Measurements from ENCODE around the gene TLE2. TPM values are rescaled to one million over a fixed set of nuclear protein-coding genes. Genes with fewer than 3 reads are reported as not detected.
A peak's percentile ranks its signal among the peaks of the same experiment; 100 is the strongest.

Gene TLE2
- polyA plus RNA-seq, 1 donor (not counting 4 experiments of a cell fraction or from before 2014, with no cell fraction given), result 0.88 TPM

GRCh38 chr19:2949939-2950285 is 79.2 kb downstream of the TLE2 start:
- no peak for DNase-seq (ENCODE audit: low read depth, low spot score)
- H3K4me3 ChIP-seq (ENCODE audit: control insufficient read depth in 2 of 3, extremely low read depth in 1 of 3, insufficient read depth in 2 of 3, low read depth in 1 of 3, low read length in 3 of 3), result peak overlapping the region; percentile 72 to 95 (median 82)
- peak overlapping the region; percentile 95 for H3K4me2 ChIP-seq (ENCODE audit: control insufficient read depth, extremely low read depth, insufficient read depth, low read depth, low read length)
- no peaks in the 10 kb centered on the region for H3K27me3 ChIP-seq (ENCODE audit: control insufficient read depth, extremely low read depth, insufficient read depth, low read length)
- peaks cover 23% of the 10 kb centered on the region for H3K4me1 ChIP-seq (ENCODE audit: control insufficient read depth, extremely low read depth, insufficient read depth, low read length)
- peak overlapping the region; percentile 66 for H3K27ac ChIP-seq (ENCODE audit: control insufficient read depth, insufficient read depth, low read length)
- FAIRE-seq, result no peak
- no peaks in the 10 kb centered on the region for H3K9me3 ChIP-seq (ENCODE audit: control insufficient read depth, low read depth, low read length)
- H2AFZ ChIP-seq (ENCODE audit: control insufficient read depth, low read length), result peak overlapping the region; percentile 74
- H4K20me1 ChIP-seq (ENCODE audit: control insufficient read depth, extremely low read depth, insufficient read depth, low read length), result no peaks in the 10 kb centered on the region
- peaks cover 15% of the 10 kb centered on the region for H3K79me2 ChIP-seq (ENCODE audit: control insufficient read depth, insufficient read depth, low read length)
- peak overlapping the region; percentile 84 for H3K9ac ChIP-seq (ENCODE audit: control insufficient read depth, extremely low read depth, insufficient read depth, low read length)
- dilution Hi-C loops (cut with MboI; ENCODE audit: extremely low pct_ligation_motif_present, low sequenced_read_pairs), result no loop called here
- H3K36me3 ChIP-seq (ENCODE audit: control insufficient read depth in 2 of 2, extremely low read depth in 1 of 2, insufficient read depth in 2 of 2, low read length in 2 of 2), result peaks cover 0 to 2% of the 10 kb centered on the region in 2 experiments
- TF ChIP-seq CTCF (optimal IDR thresholded peaks at IDR 0.05 in 1 of 3, IDR thresholded peaks at IDR 0.05 in 1 of 3, conservative IDR thresholded peaks at IDR 0.05 in 1 of 3; ENCODE audit: extremely low read depth in 1 of 3, insufficient read depth in 2 of 3, low read length in 3 of 3), result no peak
- TF ChIP-seq EZH2 (IDR thresholded peaks at IDR 0.05; ENCODE audit: low read length), result no peak
- H3K9me1 ChIP-seq (ENCODE audit: control insufficient read depth, extremely low read depth, insufficient read depth, low read length), result no peaks in the 10 kb centered on the region

Other genes starting within 250 kb of the TLE2 start
- 34.2 to 70.8 TPM (median 36.1 TPM) in 3 replicates for gene SGTA, start 246.0 kb downstream of the TLE2 start, polyA plus RNA-seq
- 62.0 to 75.7 TPM (median 69.9 TPM) in 3 replicates for gene THOP1, start 243.8 kb downstream of the TLE2 start, polyA plus RNA-seq
- gene ZNF554, start 209.4 kb downstream of the TLE2 start, polyA plus RNA-seq, result 2.2 to 3.0 TPM (median 2.7 TPM) in 3 replicates
- 3.3 to 4.3 TPM (median 3.9 TPM) in 3 replicates for gene ZNF555, start 187.8 kb downstream of the TLE2 start, polyA plus RNA-seq
- 0.01 to 0.05 TPM in 2 of 3 replicates, not detected in the other for gene ZNF556, start 161.9 kb downstream of the TLE2 start, polyA plus RNA-seq
- 9.4 to 10.1 TPM (median 9.7 TPM) in 3 replicates for gene ZNF57, start 128.4 kb downstream of the TLE2 start, polyA plus RNA-seq
- 4.7 to 6.0 TPM (median 5.2 TPM) in 3 replicates for gene ZNF77, start 84.3 kb downstream of the TLE2 start, polyA plus RNA-seq
- 0.41 to 1.2 TPM (median 0.43 TPM) in 3 replicates for gene TLE6, start 51.7 kb downstream of the TLE2 start, polyA plus RNA-seq
- gene TLE5, start 33.2 kb upstream of the TLE2 start, polyA plus RNA-seq, result 249 to 337 TPM (median 316 TPM) in 3 replicates
- 12.7 to 47.8 TPM (median 17.6 TPM) in 3 replicates for gene GNA11, start 65.1 kb upstream of the TLE2 start, polyA plus RNA-seq
- 60.0 to 77.0 TPM (median 71.9 TPM) in 3 replicates for gene GNA15, start 106.8 kb upstream of the TLE2 start, polyA plus RNA-seq
- gene S1PR4, start 149.5 kb upstream of the TLE2 start, polyA plus RNA-seq, result 0.08 to 0.14 TPM in 2 of 3 replicates, not detected in the other
- 40.5 to 72.7 TPM (median 72.1 TPM) in 3 replicates for gene NCLN, start 156.7 kb upstream of the TLE2 start, polyA plus RNA-seq
- 0.04 to 0.05 TPM (median 0.04 TPM) in 3 replicates for gene CELF5, start 195.4 kb upstream of the TLE2 start, polyA plus RNA-seq

Data from keratinocyte (primary cell).